Measurements from ENCODE around the gene PGLYRP3. TPM values are rescaled to one million over a fixed set of nuclear protein-coding genes. Genes with fewer than 3 reads are reported as not detected.

PGLYRP3 gene
- total and polyA plus RNA-seq, 9 of the 15 experiments (the other 6 are each of a cell fraction or from before 2014, with no cell fraction given), result not detected

GRCh38 chr1:153261281-153262069 lies 51.3 kb downstream of the PGLYRP3 start (continued):
- no peak for TF ChIP-seq SRSF9 (IDR thresholded peaks at IDR 0.05; ENCODE audit: borderline replicate concordance, low read depth, low read length)
- no peak for TF ChIP-seq HDAC3 (IDR thresholded peaks at IDR 0.05; ENCODE audit: borderline replicate concordance, partially characterized antibody)

- FAIRE-seq (no peak), ATAC-seq (no peak), DNase-seq (ENCODE audit: extremely low read depth in 1 of 4, low spot score in 3 of 4) (no peak)
- no TSS peak for BruUV-seq (replicated peaks)
- H3K4me1 ChIP-seq (replicated peaks in 1 of 2; ENCODE audit: control insufficient read depth in 2 of 2, insufficient read depth in 2 of 2, low read length in 2 of 2), result peaks cover 0 to 8% of the 10 kb centered on the region in 2 experiments; a peak in 2 of 5 replicates
- H3K27ac ChIP-seq (ENCODE audit: extremely low read depth, low read depth, low read length), result no peak overlapping the region
- H3K27me3 ChIP-seq (ENCODE audit: control insufficient read depth in 2 of 2, insufficient read depth in 2 of 2, low read length in 2 of 2), result peaks cover 35 to 49% of the 10 kb centered on the region in 2 experiments
- WGBS (ENCODE audit: insufficient coverage, low coverage, missing lambda C conversion rate), result 36% methylated on average over 14 of the region's 45 CpGs
- H2AFZ ChIP-seq (ENCODE audit: low read depth, low read length), result no peak overlapping the region
- intact Hi-C loops (cut with micrococcal nuclease) (no loop called here), in situ Hi-C loops (cut with MboI) (no loop called here)
- H3K9ac ChIP-seq (ENCODE audit: insufficient read depth in 1 of 2, low read depth in 2 of 2, low read length in 2 of 2), result no peak overlapping the region
- no peaks in the 10 kb centered on the region for H3K9me1 ChIP-seq (ENCODE audit: control insufficient read depth, insufficient read depth, low read length)
- ChIA-PET POLR2A (no interaction called here), CTCF (ENCODE audit: low intra/inter-chr PET ratio) (interaction anchor here (0.6 kb wide), 1 partner anchor 28 kb away, joined by 6 read pairs; no protein-coding TSS in a partner anchor)
- no peaks in the 10 kb centered on the region for H3K9me3 ChIP-seq (replicated peaks; ENCODE audit: control insufficient read depth, insufficient read depth, low read depth, low read length)
- no peak overlapping the region for H3K4me3 ChIP-seq
- H3K4me2 ChIP-seq (ENCODE audit: insufficient read depth, low read length), result no peak overlapping the region
- H3K79me2 ChIP-seq (ENCODE audit: control insufficient read depth, insufficient read depth, low read length), result no peaks in the 10 kb centered on the region
- H3K36me3 ChIP-seq (ENCODE audit: control insufficient read depth, insufficient read depth, low read length), result no peaks in the 10 kb centered on the region
- H4K20me1 ChIP-seq (replicated peaks; ENCODE audit: control insufficient read depth, insufficient read depth, low read length), result no peaks in the 10 kb centered on the region; the same call in 1 of the 2 replicates
- TF ChIP-seq POLR2G (IDR thresholded peaks at IDR 0.05; ENCODE audit: low read depth, low read length) (no peak), CHD2 (IDR thresholded peaks at IDR 0.05; ENCODE audit: low read depth, low read length) (no peak), EP300 (IDR thresholded peaks at IDR 0.05; ENCODE audit: low read length) (no peak), ZNF282 (CRISPR knock-in tag; IDR thresholded peaks at IDR 0.05) (no peak), ZNF717 (CRISPR knock-in tag; IDR thresholded peaks at IDR 0.05) (no peak), RAD51 (IDR thresholded peaks at IDR 0.05; ENCODE audit: borderline replicate concordance, low read depth) (no peak), STAT6 (CRISPR knock-in tag; IDR thresholded peaks at IDR 0.05) (no peak), HOMEZ (CRISPR knock-in tag; IDR thresholded peaks at IDR 0.05) (no peak), DNMT1 (IDR thresholded peaks at IDR 0.05) (no peak), PHTF2 (CRISPR knock-in tag; IDR thresholded peaks at IDR 0.05) (no peak), SRSF9 (IDR thresholded peaks at IDR 0.05; ENCODE audit: borderline replicate concordance, low read depth, low read length) (no peak), SIN3B (IDR thresholded peaks at IDR 0.05; ENCODE audit: low read depth) (no peak)
These were observed 52.0 kb downstream of the PGLYRP3 start for GRCh38 chr1:153260585-153261280.

Data from K562 (cell line).